H9 (cell line): ENCODE results near the gene MECR. TPM values are rescaled to one million over a fixed set of nuclear protein-coding genes. Genes with fewer than 3 reads are reported as not detected.
A peak's percentile ranks its signal among the peaks of the same experiment; 100 is the strongest.

Experiments
- DNase-seq: peaks from one replicate; pipeline ENCODE4 v3.0.0-alpha.2; 2017
- H2AFZ ChIP-seq: one replicate; pipeline ENCODE4 v1.6.1; 2013; ENCODE audit warnings: mild to moderate bottlenecking, low read length, control low read depth, moderate library complexity
- H2AK5ac ChIP-seq: 2 replicates; pipeline ENCODE4 v1.6.1; 2013; ENCODE audit warnings: low read length, control low read depth, mixed read lengths; ENCODE audit not compliant: insufficient read length
- H2BK120ac ChIP-seq: one replicate; pipeline ENCODE4 v1.6.1; 2013; ENCODE audit warnings: low read depth, mild to moderate bottlenecking, low read length, control low read depth, inconsistent platforms; ENCODE audit not compliant: poor library complexity, severe bottlenecking
- H2BK12ac ChIP-seq: 2 replicates; pipeline ENCODE4 v1.6.1; 2013; ENCODE audit warnings: low read length, control low read depth, mixed read lengths, low read depth; ENCODE audit not compliant: insufficient read length
- H2BK15ac ChIP-seq: 2 replicates; pipeline ENCODE4 v1.6.1; 2013; ENCODE audit warnings: low read depth, low read length, control low read depth
- H2BK20ac ChIP-seq: one replicate; pipeline ENCODE4 v1.6.1; 2013; ENCODE audit warnings: low read depth, mild to moderate bottlenecking, low read length, control low read depth, inconsistent platforms; ENCODE audit not compliant: poor library complexity, severe bottlenecking
- H2BK5ac ChIP-seq: 2 replicates; pipeline ENCODE4 v1.6.1; 2013; ENCODE audit warnings: low read length, control low read depth, mixed read lengths; ENCODE audit not compliant: insufficient read length
- H3K14ac ChIP-seq: 2 replicates; pipeline ENCODE4 v1.6.1; 2013; ENCODE audit warnings: low read length, control low read depth; ENCODE audit not compliant: insufficient read depth
- H3K18ac ChIP-seq: 2 replicates; pipeline ENCODE4 v1.6.1; 2013; ENCODE audit warnings: low read depth, mild to moderate bottlenecking, mixed read lengths, low read length, control low read depth; ENCODE audit not compliant: insufficient read length
- H3K23ac ChIP-seq: 2 replicates; pipeline ENCODE4 v1.6.1; 2013; ENCODE audit warnings: low read length, control low read depth, mixed read lengths, low read depth; ENCODE audit not compliant: insufficient read length
- H3K23me2 ChIP-seq: 2 replicates; pipeline ENCODE4 v1.6.1; 2013; ENCODE audit warnings: low read depth, mild to moderate bottlenecking, mixed read lengths, low read length, control low read depth; ENCODE audit not compliant: insufficient read length, poor library complexity, severe bottlenecking
- H3K27ac ChIP-seq: 2 replicates; pipeline ENCODE4 v1.5.1; 2013; ENCODE audit warnings: low read length, control low read depth, mixed read lengths, low read depth; ENCODE audit not compliant: insufficient read length
- H3K27me3 ChIP-seq: 2 replicates; pipeline ENCODE4 v1.6.1; 2013; ENCODE audit warnings: low read length, control low read depth, inconsistent platforms; ENCODE audit not compliant: insufficient read depth
- H3K4ac ChIP-seq: 2 replicates; pipeline ENCODE4 v1.6.1; 2013; ENCODE audit warnings: low read depth, mild to moderate bottlenecking, control low read depth, inconsistent platforms, low read length, moderate library complexity
- H3K4me1 ChIP-seq: 2 replicates; pipeline ENCODE4 v1.6.1; 2013; ENCODE audit warnings: low read length, control low read depth, inconsistent platforms; ENCODE audit not compliant: insufficient read depth
- H3K4me2 ChIP-seq: 2 replicates; pipeline ENCODE4 v1.6.1; 2013; ENCODE audit warnings: low read length, control low read depth, mixed read lengths; ENCODE audit not compliant: insufficient read length, insufficient read depth
- H3K56ac ChIP-seq: 2 replicates; pipeline ENCODE4 v1.6.1; 2013; ENCODE audit warnings: low read depth, mild to moderate bottlenecking, mixed read lengths, low read length, control low read depth; ENCODE audit not compliant: insufficient read length
- H3K79me1 ChIP-seq: 2 replicates; pipeline ENCODE4 v1.6.1; 2013; ENCODE audit warnings: low read depth, mild to moderate bottlenecking, moderate library complexity, low read length, control low read depth, inconsistent platforms; ENCODE audit not compliant: insufficient read depth, poor library complexity, severe bottlenecking
- H3K79me2 ChIP-seq: 2 replicates; pipeline ENCODE4 v1.6.1; 2013; ENCODE audit warnings: low read length, control low read depth, inconsistent platforms; ENCODE audit not compliant: insufficient read depth
- H3K9ac ChIP-seq: 2 replicates; pipeline ENCODE4 v1.6.1; 2013; ENCODE audit warnings: low read length, control low read depth, mixed read lengths; ENCODE audit not compliant: insufficient read length; ENCODE audit errors: extremely low read depth
- H3K9me3 ChIP-seq: one replicate; pipeline ENCODE4 v1.6.1; 2013; ENCODE audit warnings: low read depth, low read length, inconsistent platforms; ENCODE audit not compliant: control insufficient read depth
- H3T11ph ChIP-seq: one replicate; pipeline ENCODE4 v1.6.1; 2013; ENCODE audit warnings: mild to moderate bottlenecking, low read length, control low read depth, inconsistent platforms
- H4K20me1 ChIP-seq: one replicate; pipeline ENCODE4 v1.6.1; 2013; ENCODE audit not compliant: control insufficient read depth, insufficient read length, insufficient read depth
- H4K5ac ChIP-seq: 2 replicates; pipeline ENCODE4 v1.6.1; 2013; ENCODE audit warnings: low read depth, mild to moderate bottlenecking, mixed read lengths, low read length, control low read depth; ENCODE audit not compliant: insufficient read length
- H4K8ac ChIP-seq: replicated peaks from 2 replicates; pipeline ENCODE4 v1.6.1; 2013; ENCODE audit warnings: low read length, control low read depth, mixed read lengths, low read depth; ENCODE audit not compliant: insufficient read length
- H4K91ac ChIP-seq: 2 replicates; pipeline ENCODE4 v1.6.1; 2013; ENCODE audit warnings: low read depth, mild to moderate bottlenecking, moderate library complexity, mixed read lengths, low read length, control low read depth; ENCODE audit not compliant: insufficient read length
- H3K27ac Mint-ChIP-seq, 3 experiments: 2 replicates in 2 of 3; 3 replicates in 1 of 3; pipeline ENCODE4 v1.8.0; 2020 to 2021; ENCODE audit warnings: mixed read lengths in 3 of 3, mild to moderate bottlenecking in 1 of 3, moderate library complexity in 1 of 3
- H3K27me3 Mint-ChIP-seq: 2 replicates; pipeline ENCODE4 v1.8.0; 2021; ENCODE audit warnings: low read depth, mild to moderate bottlenecking, moderate library complexity, mixed read lengths
- H3K36me3 Mint-ChIP-seq, 3 experiments: 2 replicates in 2 of 3; 3 replicates in 1 of 3; pipeline ENCODE4 v1.8.0; 2020 to 2021; ENCODE audit warnings: low read depth in 3 of 3, mixed read lengths in 3 of 3; ENCODE audit not compliant: insufficient read depth in 1 of 3
- H3K4me1 Mint-ChIP-seq, 2 experiments: 2 replicates each; pipeline ENCODE4 v1.8.0; 2020; ENCODE audit warnings: mixed read lengths in 2 of 2
- H3K4me3 Mint-ChIP-seq, 2 experiments: 2 replicates in 1 of 2; 3 replicates in 1 of 2; pipeline ENCODE4 v1.8.0; 2020 to 2021; ENCODE audit warnings: mild to moderate bottlenecking in 2 of 2, mixed read lengths in 2 of 2, moderate library complexity in 1 of 2
- H3K9me3 Mint-ChIP-seq, 2 experiments: 2 replicates in 1 of 2; 3 replicates in 1 of 2; pipeline ENCODE4 v1.8.0; 2020; ENCODE audit warnings: mild to moderate bottlenecking in 2 of 2, mixed read lengths in 2 of 2, moderate library complexity in 1 of 2
- CTCF ChIP-seq: fragments of 200-600 bp; sonication (generic); conservative IDR thresholded peaks from 3 replicates; pipeline ENCODE4 v1.8.0; 2021; ENCODE audit warnings: antibody characterized with exemption, mild to moderate bottlenecking
- WGBS: extraction: QIAGEN DNeasy Blood & Tissue Kit; methylation state at CpG from one replicate; pipeline ENCODE4 v1.1.7; 2013; ENCODE audit warnings: missing lambda C conversion rate, low lambda C conversion rate, mixed read lengths; ENCODE audit not compliant: insufficient read length; ENCODE audit errors: extremely low coverage; 5-methylcytosine and 5-hydroxymethylcytosine counted together
- total RNA-seq: library from RNA; stranded (reverse); gene quantifications from 2 replicates; pipeline ENCODE4 v1.2.1, GENCODE V29; 2021

Gene MECR
- total RNA-seq, 1 experiment from 2014 or later: 30.9 TPM

GRCh38 chr1:29240986-29241385, 10.3 kb upstream of the MECR start:
- H3K9me3 ChIP-seq: no peaks in the 10 kb centered on the region
- WGBS: no CpG with 5 or more reads among the region's 2 CpGs
- H3K27ac Mint-ChIP-seq: no peak overlapping the region
- H2AFZ ChIP-seq: no peak overlapping the region
- H3K4me2 ChIP-seq: no peak overlapping the region
- no peak overlapping the region for H2BK5ac ChIP-seq
- H4K5ac ChIP-seq: no peak overlapping the region
- H3K27ac ChIP-seq: no peak overlapping the region
- peaks cover 14% of the 10 kb centered on the region for H3K23me2 ChIP-seq
- no peak overlapping the region for H3K9ac ChIP-seq
- H3K4ac ChIP-seq: no peak overlapping the region
- no peak overlapping the region for H2BK12ac ChIP-seq
- no peak overlapping the region for H4K91ac ChIP-seq
- H3K4me1 Mint-ChIP-seq: peaks cover 35 to 40% of the 10 kb centered on the region in 2 experiments
- H3T11ph ChIP-seq: no peak overlapping the region
- no peaks in the 10 kb centered on the region for H3K79me1 ChIP-seq
- H3K4me3 Mint-ChIP-seq: peak overlapping the region in 1 of 2 experiments; percentile 43; a peak in 1 of 5 replicates
- no peak overlapping the region for H2BK120ac ChIP-seq
- peaks cover 3 to 6% of the 10 kb centered on the region in 2 experiments; a peak in 4 of 5 replicates for H3K9me3 Mint-ChIP-seq
- no peak for TF ChIP-seq CTCF
- H4K8ac ChIP-seq: no peak overlapping the region
- H3K23ac ChIP-seq: no peak overlapping the region
- no peak overlapping the region for H2BK15ac ChIP-seq
- H3K79me2 ChIP-seq: no peaks in the 10 kb centered on the region
- H3K27me3 Mint-ChIP-seq: peaks cover 28% of the 10 kb centered on the region
- H3K36me3 Mint-ChIP-seq: peaks cover 0 to 5% (median 0%) of the 10 kb centered on the region in 3 experiments; a peak in 2 of 7 replicates
- no peak overlapping the region for H3K14ac ChIP-seq
- H2AK5ac ChIP-seq: no peak overlapping the region
- no peak overlapping the region for H2BK20ac ChIP-seq
- DNase-seq: no peak
- peaks cover 15% of the 10 kb centered on the region; the same call in 1 of the 2 replicates for H3K27me3 ChIP-seq
- no peak overlapping the region for H3K56ac ChIP-seq
- H3K4me1 ChIP-seq: peaks cover 11% of the 10 kb centered on the region; the same call in 1 of the 2 replicates
- no peak overlapping the region for H3K18ac ChIP-seq
- no peaks in the 10 kb centered on the region for H4K20me1 ChIP-seq
